NK-92 treated with Interleukin-12 subunit alpha and Interleukin-12 subunit beta, amount 100 ng/mL, for 24 hours (cell line): ENCODE data around the gene WDR38.

ENCODE experiments used
- DNase-seq: peaks from one replicate; lab custom pipeline; 2025; lab: John Stamatoyannopoulos, UW

WDR38 gene, protein sequence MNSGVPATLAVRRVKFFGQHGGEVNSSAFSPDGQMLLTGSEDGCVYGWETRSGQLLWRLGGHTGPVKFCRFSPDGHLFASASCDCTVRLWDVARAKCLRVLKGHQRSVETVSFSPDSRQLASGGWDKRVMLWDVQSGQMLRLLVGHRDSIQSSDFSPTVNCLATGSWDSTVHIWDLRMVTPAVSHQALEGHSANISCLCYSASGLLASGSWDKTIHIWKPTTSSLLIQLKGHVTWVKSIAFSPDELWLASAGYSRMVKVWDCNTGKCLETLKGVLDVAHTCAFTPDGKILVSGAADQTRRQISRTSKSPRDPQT

DNA sequence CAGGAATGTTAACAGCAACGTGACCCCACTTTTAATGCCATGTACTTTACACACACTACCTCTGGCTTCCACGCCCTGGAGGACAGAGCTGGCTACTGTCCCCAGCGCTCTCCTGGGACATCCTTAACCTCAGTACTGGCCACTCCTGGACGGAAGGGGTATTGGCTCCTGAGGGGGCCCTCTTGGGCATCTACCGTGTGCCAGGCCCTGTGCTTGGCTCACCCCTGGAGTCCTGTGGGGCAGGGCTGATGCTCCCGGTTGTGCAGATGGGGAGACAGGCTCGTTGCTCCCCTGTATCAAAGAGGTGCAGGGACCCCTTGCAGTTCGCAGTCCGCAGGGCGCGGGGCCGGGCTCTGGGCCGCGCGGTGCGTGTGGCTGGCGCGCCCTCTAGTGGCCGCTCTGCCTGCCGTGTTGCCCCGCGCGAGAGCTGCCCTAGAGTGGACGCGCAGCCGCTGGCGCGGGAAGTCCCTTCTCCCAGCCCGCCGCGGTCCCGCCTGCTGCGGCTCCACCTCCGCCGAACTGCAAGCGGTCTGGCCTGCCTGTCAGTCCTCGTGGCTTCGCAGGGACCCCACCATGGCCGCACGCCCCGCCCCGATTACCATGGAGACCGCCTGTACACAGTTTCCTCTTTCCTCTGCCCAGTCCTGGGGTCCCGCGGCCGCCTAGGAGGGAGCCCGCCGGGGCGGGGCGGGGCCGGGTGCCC, at the start of gene WDR38:
Gene WDR38 (plus strand): TSS at position 632 of the 703 bp plus-strand sequence. CDS start 72 bp downstream, outside the sequence.
- DNase-seq = peak; percentile 71

DNA sequence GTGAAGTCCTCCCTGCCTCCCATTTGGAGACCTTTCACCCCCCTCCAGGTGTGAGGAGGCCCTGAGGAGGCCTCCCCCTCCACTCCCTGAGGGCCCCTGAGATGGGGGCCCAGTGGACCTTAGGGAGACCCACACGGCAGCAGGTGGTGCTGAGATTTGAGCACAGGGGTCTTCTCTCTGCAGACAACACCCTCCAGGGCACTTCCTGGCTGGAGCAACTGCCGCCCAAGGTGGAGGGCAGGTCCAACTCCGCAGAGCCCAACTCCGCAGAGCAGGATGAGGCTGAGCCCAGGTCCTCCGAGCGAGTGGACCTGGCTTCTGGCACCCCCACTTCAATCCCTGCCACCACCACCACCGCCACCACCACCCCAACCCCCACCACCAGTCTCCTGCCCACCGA, 49.3 kb upstream of the WDR38 start:
- DNase-seq = no peak

DNA sequence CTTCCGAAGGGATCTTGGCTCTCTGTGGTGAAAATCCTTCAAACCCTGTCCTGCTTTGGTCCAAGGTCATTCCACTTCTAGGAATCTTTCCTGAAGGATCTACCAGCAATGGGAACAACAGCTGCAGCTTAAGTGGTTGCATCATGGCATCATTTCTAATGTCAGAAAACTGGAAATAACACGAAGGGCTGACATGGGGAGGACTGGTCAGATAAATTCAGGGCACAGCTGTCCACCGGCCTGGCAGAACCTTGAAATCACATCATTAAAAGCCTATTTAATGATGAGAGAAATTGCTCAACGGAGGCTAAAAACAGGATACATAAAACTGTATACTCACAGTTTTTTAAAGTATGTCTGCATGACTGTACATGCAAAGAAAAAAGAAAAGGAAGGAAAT, 48.1 kb upstream of the WDR38 start:
- no peak for DNase-seq

DNA sequence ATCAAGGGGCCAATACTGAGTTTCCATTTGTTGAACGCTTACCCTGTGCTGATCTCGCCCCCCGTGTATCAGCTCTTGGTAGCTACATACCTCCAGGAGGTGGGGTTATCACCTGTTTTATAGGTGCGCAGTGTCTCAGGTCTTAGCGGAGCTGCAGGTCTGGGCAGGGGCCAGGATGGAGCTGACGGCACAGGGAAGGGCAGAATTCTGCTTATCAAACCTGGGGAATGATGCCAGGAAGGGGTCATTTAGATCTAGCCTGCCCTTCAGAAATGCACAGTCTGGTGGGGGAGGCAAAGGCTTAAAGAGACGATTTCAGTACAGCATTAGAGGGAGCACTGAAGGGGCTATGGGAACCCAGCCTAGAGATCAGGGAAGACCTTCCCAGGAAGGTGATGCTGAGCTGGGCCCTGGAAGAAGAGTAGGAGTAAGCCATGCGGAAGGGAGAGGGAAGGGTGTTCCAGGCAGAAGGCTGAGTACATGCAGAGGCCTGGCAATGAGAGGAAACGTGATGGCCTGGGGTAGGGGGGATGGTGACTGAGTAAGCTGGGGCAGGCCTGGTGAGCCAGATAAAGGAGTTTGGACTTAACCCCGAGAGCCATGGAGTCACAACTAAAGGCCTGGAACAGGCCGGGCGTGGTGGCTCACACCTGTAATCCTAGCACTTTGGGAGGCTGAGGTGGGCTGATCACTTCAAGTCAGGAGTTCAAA, 44.9 kb upstream of the WDR38 start:
- no peak for DNase-seq

DNA sequence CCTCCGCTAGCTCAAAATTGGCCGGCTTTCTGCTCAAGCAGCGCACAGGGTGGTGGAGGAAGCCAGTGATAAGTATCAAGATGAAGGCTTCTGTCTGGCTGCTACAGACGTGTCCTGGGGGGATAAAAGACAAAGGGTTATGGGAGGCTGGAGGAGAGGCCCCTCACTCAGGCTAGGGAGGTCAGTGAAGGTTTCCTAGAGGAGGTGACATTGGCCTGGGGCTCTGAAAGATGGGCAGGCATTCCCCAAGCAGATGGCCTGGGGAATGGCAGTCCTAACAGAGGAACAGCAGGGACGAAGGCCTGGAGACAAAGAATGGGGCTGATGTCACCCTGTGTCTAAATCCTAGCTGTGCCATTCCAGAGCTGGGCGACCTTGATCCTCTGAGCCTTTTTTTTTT, 44.0 kb upstream of the WDR38 start:
- no peak for DNase-seq

DNA sequence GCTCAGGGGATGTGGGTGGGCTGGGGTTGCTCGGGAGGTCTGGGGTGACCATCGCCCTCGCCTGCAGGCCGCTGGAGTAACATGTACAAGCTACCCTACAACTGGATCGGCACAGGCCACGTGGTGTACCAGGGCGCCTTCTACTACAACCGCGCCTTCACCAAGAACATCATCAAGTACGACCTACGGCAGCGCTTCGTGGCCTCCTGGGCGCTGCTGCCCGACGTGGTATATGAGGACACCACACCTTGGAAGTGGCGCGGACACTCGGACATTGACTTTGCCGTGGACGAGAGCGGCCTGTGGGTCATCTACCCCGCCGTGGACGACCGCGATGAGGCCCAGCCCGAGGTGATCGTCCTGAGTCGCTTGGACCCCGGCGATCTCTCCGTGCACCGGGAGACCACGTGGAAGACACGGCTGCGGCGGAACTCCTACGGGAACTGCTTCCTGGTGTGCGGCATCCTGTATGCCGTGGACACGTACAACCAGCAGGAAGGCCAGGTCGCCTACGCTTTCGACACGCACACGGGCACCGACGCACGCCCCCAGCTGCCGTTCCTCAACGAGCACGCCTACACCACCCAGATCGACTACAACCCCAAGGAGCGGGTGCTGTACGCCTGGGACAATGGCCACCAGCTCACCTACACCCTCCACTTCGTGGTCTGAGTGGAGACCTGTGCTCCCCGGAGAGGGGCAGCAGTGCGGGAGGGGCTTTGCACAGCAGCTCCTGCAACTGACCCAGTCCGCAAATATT, 43.3 kb upstream of the WDR38 start:
- no peak for DNase-seq

DNA sequence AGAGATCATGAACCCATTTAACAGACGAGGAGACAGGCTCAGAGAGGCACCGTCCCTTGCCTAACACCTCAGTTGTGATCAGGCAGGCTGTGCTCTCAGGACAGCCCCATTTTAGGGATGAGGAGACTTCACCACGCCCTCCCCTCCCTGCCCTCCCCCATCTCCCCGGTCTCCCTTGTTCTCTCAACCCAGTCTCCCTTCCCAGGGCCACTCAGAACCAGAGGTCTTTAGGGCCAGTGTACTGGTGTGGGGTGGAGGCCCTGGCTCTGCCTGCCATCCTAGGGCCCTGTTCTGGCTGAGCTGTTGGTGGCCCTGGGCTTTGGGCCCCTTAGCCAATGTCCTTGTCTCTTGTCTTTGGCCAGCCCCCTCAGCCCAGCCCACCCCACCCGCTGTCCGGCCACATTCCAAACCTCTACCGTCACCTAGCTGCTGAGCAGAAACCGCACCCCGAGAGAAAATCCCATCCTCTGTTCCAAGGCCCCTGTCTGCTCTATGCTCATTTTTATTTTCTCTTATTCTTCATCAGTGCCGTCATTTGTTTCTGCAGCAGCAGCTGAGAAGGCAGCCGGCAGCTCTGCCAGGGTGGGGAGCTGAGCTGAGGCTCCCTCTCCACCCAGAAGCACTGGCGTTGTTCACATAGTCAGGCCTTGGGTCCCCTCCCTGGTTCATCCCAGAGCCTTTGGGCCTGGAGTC, 42.5 kb upstream of the WDR38 start:
- DNase-seq = no peak

DNA sequence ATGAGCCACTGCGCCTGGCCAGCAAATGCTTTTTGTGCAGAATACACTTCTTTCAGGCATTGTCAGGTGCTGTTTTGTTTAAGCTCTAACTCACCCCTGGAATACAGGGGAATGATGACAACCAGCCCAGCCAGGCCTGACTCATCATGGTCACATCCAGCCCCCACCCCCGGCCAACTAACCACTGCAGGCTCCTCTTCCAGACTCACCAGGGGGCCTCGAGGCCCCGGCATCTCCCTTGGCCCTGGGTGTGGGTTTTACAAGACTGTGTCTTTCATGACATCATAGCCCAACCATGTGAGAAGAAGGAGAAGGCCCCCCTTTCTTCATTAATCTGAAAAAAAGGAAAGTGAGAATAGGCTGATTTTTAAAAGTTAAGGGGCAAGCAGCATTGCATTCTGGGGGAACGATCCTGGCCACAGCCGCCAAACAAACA, 40.8 kb upstream of the WDR38 start:
- DNase-seq = no peak

DNA sequence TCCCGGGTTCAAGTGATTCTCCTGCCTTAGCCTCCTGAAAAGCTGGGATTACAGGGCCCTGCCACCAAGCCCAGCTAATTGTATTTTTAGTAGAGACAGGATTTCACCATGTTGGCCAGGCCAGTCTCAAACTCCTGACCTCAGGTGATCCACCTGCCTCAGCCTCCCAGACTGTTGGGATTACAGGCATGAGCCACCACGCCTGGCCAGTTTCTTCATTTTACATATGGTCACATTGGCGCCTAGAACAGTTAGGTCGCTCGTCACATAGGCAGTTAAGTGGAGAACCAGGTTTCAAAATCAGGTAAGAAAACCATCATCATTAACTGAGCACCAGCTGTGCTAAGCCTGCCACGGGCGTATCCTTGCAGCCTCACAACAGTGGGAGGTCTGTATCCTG, 40.2 kb upstream of the WDR38 start:
- no peak for DNase-seq

DNA sequence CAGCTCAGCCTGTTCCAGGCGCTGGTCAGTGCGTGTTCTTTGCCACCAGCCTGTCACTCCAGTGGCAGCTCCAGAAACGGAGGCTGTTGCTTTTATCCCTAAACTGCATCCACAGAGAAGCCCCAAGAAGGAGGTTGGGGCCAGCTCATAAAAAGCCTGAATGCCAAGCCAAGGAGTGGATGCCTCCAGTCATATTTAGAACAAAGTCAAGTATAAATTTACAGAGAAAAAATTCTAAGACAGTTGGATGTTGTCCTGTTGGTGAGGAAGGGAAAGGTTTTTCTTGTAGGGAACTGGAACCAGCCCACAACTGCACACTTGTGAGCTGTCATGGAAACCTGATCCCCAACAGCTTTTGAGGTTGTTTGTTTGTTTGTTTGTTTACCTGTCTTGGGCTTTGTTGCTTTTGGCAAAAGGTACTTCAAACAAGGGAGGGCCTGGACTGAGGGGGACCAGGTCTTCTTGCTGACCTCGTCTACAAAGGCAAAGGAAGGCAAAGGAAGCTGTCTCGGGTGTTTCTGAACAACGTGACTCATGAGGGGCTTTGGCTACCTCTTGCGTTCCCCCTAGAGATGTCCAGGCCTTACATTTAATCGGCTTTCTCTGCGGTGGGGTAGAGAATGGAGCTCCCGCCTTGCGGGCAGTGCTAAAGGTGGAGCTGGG, 39.6 kb upstream of the WDR38 start:
- no peak for DNase-seq

DNA sequence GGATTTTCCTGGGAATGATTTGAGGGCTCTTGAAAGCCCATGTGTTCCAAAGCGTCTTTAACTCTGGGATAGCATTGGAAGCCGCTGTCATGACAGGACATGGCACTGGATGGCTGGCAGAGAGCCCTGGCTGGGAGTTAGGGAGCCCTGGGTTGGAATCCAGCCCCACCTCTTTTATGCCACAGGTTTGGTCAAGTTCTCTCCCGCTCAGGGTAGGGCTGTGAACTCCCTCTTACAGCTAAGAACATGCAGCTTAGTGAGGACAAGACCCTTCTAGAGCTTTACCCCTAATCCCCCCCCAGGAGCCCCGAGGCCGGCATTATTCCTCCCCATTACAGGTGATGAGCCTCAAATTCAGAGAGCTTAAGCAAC, 39.1 kb upstream of the WDR38 start:
- DNase-seq = no peak

DNA sequence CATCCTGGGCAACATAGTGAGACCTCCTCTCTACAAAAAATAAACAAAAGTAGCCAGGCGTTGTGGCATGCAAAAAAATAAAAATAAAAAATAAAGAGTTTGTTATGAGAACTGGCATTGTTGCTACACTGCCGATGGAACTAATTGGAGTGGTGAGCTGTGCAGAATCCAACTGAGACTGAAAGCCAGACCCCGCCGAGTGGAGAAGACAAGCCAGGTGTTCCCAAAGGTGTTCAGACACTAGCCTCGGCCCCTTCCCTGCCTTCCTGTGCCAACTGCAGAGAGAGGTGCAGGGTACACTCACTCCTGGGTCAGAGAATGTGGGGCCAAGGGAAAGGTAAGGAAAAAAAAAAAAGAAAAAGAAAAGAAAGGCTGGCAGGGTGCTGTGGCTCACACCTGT, 37.7 kb upstream of the WDR38 start:
- no peak for DNase-seq

DNA sequence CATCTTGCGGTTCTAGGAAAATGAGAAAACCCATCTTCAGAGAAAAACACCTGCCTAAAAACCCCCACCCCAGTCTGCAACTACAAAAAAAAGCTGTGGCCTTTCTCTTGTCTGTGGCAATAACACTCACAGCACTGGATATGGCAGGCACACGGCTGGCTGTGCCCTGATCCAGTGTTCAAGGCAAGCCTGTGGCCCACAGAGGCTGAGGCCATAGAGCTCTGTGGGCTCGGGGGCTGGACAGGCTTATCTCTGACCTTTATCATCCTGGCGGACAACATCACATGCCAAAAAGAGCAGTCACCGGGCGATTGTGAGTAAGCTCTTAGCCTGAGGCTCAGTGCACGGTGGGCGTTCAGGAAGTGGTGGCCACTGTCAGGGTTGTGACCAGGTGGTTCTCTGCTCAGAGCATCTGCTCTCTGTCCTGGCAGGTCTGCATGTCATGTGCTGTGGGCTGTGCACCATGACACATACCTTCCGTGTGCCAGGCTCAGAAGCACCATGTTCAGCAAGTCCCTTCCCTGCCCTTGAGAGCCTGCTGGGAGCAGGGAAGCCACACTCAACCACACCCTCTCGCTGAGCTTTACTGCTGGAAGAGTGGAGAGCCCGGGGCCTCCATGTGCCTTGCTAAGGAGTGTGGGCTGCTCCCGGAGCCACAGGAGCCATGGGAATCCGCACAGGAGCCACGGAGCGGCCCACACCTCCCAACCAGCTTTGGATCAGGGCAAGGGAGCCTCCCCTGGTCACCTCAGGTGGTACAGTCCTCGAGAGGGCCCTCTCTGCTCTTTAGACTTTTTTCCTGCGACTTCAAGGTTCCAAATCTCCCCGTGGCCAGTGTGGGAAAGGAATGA, 34.6 kb upstream of the WDR38 start:
- no peak for DNase-seq

DNA sequence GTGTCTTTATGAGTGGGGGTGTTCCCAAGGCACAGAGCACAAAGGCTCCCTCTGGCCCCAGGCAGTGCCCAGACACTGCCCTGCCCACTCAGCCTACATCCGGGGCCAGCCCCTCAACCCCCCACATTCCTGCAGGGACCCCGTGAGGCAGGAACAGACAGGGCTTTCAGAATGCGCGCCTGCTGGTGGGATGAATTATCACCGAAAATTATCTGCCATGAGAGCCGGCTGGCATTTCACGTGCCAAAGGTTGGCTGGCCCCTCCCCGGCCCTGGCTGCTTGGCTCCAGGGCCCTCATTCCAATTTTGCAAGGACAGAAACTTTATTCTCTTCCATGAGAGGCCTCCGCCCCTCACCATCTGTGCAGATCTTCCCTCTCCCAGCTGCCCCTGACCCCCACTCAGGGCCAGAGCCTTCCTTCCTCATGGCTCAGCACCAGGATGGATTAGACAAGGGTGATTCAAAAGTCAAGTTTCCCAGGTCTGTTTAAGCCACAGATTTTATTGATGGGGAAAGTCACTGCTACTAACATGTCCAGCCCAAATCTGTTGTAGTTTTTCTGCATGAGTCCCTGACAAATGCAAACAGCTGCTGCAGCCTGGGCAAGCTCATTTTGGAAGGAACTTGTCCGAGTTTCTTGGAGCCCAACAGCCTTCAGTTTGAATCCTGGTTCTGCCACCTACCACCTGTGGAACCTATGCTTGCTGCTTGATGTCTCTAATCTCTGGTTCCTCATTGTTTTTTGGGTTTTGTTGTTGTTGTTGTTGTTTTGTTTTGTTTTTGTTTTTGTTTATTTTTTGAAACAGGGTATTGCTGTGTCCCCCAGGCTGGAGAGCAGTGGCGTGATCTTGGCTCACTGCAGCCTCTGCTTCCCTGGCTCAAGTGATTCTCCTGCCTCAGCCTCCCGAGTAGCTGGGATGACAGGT, 32.3 kb upstream of the WDR38 start:
- no peak for DNase-seq

DNA sequence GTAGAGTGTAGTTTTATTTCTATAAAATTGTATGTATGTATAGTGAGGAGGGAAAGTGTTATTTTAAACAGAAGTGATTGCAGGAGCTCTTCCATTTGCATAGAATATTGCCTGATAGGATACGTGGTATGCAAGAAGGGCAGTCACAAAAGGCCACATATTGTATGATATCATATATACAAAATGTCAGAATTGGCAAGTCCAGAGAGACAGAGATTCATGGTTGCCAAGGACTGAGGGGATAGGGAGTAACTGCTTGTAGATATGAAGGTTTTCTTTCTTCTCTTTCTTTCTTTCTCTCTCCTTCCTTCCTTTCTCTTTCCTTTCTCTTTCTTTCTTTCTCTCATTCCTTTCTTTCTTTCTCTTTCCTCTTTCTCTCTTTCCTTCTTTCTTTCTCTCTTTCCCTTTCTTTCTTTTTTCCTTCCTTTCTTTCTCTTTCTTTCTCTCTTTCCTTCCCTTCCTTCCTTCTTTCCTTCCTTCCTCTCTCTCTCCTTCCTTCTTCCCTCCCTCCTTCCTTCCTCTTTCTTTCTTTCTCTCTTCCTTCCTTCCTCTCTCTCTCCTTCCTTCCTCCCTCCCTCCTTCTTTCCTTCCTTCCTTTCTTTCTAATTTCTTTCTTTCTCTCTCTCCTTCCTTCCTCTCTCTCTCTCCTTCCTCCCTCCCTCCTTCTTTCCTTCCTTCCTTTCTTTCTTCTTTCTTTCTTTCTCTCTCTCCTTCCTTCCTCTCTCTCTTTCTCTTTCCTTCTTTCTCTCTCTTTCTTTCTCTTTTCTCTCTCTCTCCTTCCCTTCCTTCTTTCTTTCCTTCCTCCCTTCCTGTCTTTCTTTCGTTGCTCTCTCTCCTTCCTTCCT, 24.5 kb upstream of the WDR38 start:
- no peak for DNase-seq

DNA sequence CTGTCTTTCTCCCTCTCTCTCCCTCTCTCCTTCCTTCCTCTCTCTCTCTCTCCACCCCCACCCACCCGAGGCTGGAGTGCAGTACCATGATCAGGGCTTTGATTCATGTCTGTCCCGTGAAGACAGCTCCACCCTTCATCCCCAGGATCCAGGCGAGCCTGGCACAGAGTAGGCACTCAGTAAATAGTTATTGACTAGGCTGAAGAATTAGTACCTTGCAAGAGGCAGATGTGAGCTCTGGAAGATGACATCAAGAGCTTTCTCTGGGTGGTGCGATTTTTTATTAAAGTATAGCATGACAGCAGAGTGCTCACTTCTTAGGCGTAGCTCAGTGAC, 24.0 kb upstream of the WDR38 start:
- DNase-seq = no peak

DNA sequence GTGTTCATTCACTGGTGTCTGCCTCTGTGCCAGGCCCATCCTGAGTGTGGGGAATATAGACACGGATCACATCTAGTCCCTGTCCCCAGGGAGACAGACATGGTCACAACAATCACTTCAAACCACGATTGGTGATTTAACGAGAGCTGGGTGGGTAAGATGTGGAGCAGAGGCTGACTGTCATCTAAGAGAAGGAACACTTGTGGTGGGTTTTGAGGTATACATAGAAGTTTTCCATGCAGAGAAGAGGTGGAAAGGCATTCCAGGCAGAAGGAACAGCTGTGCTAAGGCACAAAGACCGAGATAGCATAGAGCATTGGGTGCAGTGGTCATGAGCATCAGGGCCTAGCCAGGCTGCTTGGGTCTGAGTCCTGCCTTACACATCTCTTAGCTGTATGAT, 22.7 kb upstream of the WDR38 start:
- DNase-seq = no peak

DNA sequence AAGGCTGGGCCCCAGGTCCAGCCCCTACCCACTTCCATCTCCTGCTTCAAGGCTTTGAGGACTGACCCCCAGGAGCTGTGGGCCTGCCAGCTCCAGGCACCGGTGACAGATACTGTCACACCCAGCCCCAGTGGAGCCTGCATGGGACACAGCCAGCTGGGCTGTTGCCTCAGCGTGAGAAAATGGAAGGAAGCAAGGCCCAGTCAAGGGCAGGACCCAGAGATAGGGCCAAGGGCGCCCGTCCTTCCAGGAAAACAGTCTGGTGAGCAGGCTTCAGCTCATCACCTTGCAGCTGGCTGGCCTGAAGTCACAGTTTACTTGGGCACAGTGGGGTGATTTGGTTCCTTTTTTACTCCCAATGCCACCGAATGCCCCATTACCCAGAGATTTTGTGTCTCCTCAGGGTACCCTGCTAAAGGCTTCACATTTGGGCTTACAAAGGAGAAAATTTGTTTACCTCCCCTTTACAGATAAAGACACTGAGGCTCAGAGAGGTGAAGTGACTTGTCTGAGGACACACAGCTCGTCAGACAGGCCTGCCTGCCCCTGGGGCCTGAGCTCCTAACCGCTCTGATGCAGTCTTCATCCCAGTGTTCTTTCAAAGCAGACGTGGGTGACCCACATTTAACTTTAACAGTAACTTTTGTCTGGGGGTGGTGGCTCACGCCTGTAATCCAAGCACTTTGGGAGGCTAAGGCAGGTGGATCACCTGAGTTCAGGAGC, 21.5 kb upstream of the WDR38 start:
- DNase-seq = no peak
